Fibroblast of villous mesenchyme (primary cell): Measurements from ENCODE around the gene RPL3. TPM values are rescaled to one million over a fixed set of nuclear protein-coding genes. Genes with fewer than 3 reads are reported as not detected.

Source experiments
- DNase-seq: peaks from one replicate; pipeline ENCODE4 v3.0.0-alpha.2; 2010; ENCODE audit warnings: low read depth
- H3K4me3 ChIP-seq: 2 replicates; pipeline ENCODE4 v1.5.1; 2011; ENCODE audit warnings: low read depth, mild to moderate bottlenecking, low read length
- total RNA-seq: library from RNA; depleted of rRNA; stranded (reverse); fragments of >200 nt; gene quantifications from 2 replicates; pipeline ENCODE4 v1.2.3, GENCODE V29; 2012
- TF ChIP-seq, protein P1 (sequence below): IDR thresholded peaks from 2 replicates; pipeline ENCODE4 v1.5.1; 2012; ENCODE audit warnings: low read depth, mild to moderate bottlenecking, low read length; ENCODE audit not compliant: insufficient read depth

Gene RPL3
- total RNA-seq, 1 donor: 1,795 TPM

DNA sequence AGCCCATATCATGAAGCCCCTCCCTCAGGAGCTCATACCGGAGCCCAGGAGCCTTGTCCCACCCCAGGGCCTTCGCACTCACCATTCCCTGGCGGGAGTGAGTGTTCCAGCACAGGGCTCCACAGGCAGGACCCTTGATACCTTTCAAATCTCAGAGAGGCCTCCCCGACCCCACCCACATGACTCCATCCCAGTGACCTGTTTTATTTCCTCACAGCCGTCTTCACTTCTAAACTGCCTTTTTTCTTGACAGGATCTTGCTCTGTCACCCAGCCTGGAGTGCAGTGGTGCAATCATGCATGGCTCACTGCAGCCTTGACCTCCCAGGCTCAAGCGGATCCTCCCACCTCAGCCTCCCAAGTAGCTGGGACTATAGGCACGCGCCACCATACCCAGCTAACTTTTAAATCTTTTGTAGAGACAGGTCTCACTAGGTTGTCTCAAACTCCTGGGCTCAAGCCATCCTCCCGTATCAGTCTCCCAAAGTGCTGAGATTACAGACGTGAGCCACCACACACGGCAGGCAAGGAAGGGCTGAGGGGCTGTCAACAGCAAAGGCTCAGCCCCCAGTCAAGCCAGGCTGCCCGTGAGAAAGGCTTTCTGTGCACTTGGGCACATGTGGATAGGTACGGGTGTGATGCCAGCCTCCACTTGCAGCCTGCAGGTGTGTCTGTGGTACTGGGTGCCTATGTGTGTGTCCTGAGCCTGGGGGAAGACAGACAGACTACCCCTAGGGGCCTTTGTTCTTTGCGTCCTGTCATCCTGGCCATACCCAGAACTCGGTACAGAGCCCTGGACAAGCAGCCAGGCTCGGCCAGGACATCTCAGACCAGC, 9.3 kb downstream of the RPL3 start:
- peak; percentile 54 for DNase-seq
- TF ChIP-seq, protein P1, sequence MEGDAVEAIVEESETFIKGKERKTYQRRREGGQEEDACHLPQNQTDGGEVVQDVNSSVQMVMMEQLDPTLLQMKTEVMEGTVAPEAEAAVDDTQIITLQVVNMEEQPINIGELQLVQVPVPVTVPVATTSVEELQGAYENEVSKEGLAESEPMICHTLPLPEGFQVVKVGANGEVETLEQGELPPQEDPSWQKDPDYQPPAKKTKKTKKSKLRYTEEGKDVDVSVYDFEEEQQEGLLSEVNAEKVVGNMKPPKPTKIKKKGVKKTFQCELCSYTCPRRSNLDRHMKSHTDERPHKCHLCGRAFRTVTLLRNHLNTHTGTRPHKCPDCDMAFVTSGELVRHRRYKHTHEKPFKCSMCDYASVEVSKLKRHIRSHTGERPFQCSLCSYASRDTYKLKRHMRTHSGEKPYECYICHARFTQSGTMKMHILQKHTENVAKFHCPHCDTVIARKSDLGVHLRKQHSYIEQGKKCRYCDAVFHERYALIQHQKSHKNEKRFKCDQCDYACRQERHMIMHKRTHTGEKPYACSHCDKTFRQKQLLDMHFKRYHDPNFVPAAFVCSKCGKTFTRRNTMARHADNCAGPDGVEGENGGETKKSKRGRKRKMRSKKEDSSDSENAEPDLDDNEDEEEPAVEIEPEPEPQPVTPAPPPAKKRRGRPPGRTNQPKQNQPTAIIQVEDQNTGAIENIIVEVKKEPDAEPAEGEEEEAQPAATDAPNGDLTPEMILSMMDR: no peak
- H3K4me3 ChIP-seq: no peak overlapping the region

DNA sequence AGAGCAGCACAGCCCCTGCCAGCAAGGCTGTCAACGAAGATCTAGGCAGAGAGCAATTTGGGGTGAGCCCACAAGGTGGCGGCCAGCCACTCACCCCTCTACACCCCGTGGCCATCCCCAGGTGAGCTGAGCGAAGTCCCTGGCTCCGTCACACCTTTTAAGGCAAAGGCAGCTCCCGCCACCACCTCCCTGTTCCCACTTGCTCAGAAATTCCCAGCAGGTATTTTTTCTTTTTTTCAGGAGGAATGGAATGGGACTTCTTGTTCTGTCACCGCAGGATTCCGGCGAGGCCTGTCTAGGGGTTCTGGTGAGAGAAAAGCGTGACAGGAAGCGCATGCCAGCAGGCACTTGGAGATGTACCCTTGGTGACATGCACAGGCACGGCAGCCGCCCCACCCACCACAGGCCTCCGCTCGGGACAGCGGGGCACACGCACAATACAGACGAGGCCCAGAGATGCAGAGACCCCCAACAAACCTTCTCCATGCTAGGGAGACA, 10.0 kb downstream of the RPL3 start:
- no peak for DNase-seq
- TF ChIP-seq, protein P1: peak; percentile 19

DNA sequence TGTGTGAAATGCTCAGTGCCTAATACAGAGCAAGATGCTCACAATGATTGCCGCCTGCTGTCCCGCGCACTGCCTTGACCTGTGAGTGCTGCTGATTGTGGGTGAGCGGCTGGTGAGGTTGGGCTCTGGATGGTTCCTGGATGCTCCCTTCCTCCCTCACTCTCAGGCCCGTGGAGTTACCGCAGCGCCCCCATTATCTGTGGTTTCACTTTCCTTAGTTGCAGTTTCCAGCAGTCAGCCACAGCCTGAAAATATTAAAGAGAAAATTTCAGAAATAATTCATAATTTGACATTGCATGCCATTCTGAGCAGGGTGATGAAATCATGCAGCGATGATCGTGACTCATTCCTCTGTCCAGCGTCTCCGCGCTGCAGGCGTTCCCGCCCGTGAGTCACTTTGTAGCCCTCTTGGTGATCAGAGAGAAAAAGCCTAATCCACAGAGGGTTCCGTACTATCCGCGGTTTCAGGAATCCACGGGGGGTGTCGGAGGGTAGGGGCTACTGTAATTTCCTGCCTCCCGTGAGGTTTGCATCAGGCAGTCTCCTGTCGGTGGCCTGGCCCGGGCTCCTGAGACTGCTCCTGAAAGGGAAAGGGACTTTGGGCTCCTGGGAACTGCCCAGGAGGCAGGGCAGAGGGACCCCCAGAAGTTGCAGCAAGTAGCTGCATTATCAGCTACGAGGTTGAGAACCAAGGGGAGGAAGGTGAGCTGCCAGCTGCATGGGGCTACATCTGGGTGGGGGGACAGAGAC, 10.6 kb downstream of the RPL3 start:
- peak; percentile 95 for DNase-seq
- H3K4me3 ChIP-seq: peak overlapping the region; percentile 36
- TF ChIP-seq, protein P1: peak; percentile 15

More for the DNA sequence above, 10.0 kb downstream of the RPL3 start:
- H3K4me3 ChIP-seq: no peak overlapping the region

DNA sequence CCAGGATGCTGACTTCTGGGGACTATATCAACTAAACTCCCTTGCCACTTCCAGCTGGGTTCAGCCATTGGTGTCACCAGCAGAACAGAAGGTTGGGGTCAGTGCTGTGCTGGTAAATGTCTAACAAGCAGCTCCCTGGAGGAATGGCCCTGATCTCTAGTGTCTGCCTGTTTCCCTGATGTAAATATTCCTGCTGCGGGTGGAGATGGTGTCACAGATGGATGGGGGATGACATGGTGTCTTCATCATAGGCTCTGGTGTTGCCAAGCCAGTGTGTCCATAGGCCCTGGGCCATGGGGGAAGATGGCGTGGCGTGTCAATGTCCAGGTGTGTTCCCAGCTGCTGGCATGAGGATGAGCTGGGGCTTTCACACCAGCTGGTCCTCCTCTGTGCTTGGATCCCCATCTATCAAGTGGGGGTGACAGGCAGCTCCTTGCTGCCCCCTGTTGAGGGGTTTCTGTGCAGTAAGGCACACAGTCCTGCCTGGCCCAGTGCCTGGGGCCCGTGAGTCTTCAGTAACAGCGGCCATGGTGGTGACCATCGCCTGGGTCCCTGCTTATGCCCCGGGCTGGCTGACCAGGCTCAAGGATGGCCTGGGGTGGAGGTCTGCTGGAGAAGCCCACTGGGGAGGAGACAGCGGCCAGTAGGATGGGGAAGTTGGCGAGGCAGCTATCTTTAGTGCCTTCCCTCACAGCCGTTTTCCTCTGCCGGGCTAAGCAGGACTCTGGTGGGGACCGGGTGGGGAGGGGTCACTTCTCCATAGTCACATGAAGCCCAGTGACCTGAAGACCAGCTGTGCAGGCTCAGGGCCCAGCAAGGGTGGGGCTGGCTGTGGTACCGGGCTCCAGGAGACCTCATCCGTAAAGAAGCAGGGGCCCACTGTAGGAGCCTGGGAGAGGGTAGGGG, 12.7 kb downstream of the RPL3 start:
- no peak for DNase-seq
- TF ChIP-seq, protein P1: peak; percentile 42
- H3K4me3 ChIP-seq: no peak overlapping the region

DNA sequence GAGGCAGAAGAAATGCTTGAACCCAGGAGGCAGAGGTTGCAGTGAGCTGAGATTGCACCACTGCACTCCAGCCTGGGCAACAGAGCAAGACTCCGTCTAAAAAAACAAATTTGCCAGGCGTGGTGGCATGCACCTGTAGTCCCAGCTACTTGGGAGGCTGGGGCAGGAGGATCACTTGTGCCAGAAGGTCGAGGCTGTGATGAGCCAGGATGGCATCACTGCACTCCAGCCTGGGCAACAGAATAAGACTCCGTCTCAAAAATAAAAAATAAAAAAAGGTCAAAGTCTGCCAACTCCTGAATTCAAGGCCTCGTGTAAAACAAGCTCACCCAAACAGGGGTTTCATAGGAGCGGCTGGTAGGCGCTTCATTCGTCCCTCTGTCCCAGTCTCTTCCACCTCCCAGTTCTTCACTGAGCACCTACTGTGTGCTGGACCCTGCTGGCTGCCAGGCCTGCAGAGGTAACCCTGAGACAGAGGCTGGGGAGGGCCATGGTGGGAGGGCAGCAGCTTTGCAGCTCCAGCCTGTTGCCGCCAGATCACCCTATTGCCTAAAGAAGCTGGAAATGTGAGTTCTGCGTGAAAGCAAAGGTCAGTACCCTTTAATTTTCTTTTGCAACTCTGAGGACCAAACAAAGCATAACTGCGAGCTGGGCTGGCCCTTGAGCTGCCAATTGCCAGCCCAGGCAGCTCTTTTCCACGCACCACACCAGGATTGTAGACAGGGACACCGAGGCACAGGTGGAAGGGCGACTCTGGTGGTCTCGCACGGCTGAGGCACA, 15.3 kb downstream of the RPL3 start:
- H3K4me3 ChIP-seq: no peak overlapping the region
- TF ChIP-seq, protein P1: no peak
- no peak for DNase-seq
